GM21423 (cell line): ENCODE data around the gene CDCP1.
A peak's percentile ranks its signal among the peaks of the same experiment; 100 is the strongest.

Experiments used
- ATAC-seq: cut with Tn5 transposase; IDR thresholded peaks from one replicate; pipeline ENCODE4 v1.9.1; 2021; ENCODE audit warnings: mild to moderate bottlenecking, moderate library complexity; ENCODE audit not compliant: unreplicated experiment

CDCP1 gene

DNA sequence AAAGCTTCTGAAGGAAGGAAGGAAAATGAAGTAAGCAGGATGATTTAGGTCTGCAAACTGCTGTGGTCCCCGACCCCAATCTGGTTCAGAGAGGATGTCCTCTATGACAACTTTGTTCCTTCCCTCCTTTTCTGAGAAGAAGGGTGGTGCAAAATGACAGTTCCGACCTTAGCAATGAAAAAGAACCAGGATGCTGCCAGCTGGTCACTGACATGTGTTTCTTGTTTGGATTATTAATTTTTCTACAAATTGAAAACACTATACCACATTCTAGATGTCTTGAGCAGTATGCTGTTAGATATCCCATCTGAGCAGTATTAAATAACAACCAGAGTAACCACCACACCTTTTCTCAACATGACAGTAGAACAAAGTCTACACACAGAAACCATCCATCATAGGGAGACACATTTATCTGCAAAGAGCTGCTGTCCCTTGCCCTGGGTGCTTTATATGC is 27.5 kb downstream of the CDCP1 start:
- ATAC-seq: no peak

DNA sequence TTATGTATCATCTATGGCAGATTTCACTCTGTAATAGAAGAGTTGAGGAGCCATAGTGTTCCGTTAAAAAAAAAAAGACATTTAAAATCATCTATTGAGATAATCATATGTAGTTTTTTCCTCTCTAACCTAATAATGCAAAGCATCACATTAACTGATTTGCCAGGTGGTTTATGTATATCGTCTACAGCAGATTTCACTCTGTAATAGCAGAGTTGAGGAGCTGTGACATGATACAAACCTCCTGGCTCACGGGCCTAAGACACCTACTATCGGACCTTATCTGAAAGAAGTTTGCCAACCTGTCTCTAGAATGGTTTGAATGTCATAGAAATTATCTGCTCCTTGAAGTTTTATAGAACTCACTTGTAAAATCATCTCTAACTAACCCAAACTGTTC is 29.8 kb downstream of the CDCP1 start:
- no peak for ATAC-seq

DNA sequence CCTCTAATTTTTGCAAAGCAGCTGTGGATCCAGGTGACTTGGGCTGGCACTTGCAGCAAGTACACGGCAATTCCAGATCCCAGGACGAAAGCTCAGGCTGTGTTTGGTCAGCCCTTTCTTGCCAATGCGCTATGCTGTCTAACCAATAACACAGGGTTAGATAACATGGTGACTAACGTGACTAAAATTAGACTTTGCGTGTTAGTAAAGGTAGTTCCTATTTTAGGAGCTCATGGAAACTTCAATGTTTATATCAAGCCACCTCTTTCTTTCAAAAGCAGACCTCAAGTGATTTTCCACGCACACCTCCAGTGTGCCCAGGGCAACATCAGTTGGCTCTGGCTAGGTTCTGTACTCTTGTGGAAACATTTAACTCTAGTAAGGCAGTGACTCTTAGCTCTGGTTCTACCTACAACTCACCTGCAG is 32.5 kb downstream of the CDCP1 start:
- ATAC-seq: no peak

DNA sequence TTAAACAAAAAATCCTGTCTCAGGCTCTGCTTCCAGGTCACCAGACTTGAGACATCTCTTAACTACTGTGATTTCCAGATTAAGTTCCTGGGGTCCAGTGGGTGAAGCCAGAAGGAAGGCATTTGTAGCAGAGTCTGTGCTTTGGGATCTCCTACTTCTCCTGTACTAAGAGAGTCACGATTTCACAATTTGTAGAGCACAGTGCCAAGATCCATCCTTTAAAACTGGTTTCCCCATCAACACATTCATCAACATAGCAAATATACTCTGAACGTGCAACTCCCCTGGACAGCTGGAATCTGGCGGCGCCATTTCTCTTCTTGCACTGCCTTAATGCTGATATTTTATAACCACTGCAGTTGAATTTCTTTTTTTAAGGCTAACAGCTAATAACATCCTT is 33.2 kb downstream of the CDCP1 start:
- ATAC-seq: no peak

DNA sequence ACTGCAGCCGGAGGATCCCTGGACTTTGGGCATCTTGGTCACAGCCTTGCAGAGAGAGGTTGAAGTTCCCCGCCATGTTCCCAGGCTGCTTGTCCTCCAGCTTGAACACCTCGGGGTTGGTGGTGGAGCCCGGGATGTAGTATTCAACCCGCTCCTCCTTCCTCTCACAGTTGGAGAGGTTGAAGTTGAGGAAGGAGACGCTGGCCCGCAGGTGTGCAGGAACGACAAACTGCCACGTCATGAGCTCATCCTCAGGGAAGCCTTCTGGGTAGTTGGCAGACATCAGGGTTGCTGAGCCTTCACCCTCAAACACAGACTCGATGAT is 35.7 kb downstream of the CDCP1 start:
- ATAC-seq: no peak

DNA sequence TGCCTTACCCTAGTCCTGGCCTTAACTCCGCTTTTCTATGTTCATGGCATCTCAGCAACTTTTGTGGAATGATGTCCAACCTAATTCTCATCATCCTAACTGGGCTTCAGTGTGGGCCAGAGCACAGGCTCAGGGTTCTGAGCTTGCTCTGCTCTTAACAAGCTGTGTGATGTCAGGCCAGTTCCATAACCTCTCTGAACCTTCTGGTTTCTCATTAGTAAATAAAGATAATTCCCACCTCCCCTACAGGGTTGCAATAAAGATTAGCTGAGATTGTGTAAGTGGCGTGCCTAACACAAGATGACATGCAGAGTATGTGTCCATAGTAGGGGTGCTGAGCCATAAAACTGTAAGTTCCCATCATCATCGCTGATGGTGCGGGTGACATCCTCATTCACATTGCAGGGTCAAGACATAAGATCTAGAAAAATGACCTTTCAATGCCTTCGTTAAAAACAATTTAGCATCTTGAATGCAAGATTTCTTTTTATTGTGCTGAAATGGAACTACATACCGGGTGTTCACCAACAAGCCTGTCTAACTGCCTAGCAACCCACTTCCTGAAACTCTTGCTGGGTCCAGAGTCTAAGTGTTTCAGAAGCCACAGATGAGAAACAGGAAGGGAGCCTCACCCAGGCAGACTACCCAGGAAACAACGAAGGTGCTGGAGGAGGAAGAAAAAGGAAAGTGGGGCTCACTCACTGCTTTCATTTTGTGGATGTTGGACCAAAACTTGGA is 36.2 kb downstream of the CDCP1 start:
- peak; percentile 53 for ATAC-seq

DNA sequence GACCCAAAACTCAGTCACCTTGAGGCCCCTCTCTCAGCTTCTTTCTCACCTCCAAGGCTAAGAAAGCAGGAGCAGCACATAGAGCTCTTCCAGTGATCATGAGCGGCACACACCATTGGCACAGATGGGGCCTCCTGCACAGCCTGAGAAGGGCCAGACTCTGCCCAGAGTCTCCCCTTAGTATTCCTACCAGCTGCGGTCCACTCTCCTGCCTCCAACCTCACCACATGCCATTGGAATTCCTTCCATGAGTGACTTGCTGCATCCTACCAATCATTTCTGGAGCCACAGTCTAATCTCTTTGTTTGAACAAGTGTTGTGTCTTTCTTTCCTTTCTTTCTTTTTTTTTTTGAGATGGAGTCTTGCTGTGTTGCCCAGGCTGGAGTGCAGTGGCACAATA is 39.3 kb downstream of the CDCP1 start:
- no peak for ATAC-seq

DNA sequence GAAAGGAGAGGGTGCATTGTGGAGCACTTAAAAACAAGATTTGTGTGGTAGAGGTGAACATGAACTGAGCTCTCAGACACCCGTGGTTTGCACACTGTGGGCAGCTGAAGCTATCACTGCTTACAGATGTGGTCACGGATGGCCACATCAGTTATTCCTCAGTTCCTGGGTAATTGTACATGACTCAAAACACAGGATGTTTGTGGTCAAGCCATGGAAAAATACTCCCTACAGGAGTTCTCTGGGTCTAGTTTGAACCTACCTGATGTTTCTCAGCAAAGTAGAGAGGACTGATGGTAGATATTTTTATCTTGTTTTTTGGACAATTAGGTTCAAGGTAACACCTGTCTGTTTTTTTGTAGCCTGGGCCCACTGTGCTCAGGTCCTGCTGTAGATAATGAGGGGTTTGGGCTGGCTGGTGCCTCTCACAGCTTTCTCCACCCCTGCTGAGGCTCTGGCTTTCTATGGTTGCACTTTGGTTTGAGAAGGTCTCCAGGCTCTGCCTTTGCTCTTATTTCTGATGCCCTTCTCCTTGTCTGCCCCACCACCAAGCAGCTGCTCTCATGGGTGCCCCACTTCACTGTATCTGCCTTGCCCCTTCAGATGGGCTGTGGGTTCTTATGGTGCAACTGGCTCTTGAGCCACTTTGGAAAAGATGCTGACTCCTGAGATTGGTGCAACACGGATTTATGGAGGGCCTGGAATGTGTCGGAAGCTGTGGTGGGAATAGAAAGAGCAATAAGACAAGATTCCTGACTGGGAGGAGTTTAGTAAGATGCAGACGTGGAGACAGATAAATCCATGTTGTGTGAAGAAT is 40.1 kb downstream of the CDCP1 start:
- ATAC-seq: no peak

DNA sequence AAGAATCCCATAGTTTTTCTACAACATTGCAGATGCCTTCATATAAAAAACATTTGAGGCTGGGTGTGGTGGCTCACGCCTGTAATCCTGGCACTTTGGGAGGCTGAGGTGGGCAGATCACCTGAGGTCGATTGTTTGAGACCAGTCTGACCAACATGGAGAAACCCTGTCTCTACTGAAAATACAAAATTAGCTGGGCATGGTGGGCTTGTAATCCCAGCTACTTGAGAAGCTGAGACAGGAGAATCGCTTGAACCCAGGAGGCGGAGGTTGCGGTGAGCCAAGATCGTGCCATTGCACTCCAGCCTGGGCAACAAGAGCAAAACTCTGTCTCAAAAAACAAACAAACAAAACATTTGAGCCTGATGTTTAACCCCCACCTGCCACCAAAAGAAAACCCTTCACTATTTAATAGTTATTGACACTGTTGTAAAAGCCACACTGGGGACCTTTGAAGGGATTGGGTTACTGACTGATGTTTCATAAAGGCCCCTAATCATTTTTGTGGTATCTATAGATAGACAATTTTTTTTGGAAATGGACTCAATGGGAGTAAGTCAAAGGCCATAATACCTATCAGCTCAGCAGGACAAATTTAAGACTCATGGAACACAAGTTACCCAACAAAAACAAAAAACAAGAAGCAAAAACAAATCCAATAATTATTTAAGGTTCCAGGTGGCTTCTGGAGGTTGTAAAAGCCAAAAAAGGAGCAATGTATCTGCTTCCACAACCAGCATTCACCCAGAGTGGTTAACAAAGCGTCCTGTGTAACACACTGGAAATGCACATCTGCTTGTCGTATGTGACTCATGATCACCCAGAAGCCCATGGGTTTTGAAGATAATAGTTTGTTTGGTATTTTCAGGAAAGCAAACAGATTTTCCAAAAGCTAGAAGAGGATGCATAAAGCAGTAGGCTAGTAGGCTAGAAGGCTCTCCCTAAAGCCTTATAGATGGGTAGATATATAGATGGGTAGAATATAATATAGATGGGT is 41.2 kb downstream of the CDCP1 start:
- ATAC-seq: no peak

DNA sequence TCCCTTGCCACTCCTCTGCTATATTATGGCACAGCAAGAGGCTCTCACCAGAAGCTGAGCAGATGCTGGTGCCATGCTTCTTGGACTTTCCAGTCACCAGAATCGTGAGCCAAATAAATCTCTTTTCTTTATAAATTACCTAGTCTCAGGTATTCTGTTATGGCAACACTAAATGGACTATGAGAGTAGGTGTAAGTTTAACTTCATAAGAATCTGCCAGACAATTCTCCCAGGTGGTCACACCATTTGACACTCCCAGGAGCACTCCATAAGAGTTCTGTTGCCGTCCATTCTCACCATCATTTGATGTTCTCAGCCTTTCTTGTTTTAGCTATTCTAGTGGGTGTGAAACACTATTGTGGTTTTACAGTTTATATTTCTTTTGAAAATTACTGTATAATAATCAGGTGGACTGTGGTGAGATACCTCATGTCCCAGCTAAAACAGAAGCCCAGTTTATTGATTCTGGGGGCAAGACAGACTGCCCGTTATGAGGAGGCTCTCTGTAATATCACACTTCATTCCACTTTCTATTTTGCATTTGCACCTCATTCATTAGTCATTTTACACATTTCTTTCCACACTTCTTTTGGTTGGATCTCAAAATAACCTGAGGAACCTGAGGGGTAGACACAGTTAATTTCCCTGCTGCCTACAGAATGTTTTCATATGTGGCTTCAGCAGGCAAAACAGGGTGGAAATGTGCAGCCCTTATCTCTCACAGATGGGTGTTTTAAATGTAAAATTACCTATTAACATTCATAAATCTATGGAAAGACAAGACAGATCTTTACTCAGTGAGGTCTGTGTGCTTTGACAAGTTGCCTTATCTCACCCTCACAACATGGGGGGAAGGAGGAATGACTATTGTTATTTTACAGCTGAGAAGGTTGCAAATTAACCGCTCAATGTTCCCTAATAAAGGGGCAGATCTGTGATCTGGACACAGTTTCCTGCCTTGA is 42.1 kb downstream of the CDCP1 start:
- no peak for ATAC-seq

DNA sequence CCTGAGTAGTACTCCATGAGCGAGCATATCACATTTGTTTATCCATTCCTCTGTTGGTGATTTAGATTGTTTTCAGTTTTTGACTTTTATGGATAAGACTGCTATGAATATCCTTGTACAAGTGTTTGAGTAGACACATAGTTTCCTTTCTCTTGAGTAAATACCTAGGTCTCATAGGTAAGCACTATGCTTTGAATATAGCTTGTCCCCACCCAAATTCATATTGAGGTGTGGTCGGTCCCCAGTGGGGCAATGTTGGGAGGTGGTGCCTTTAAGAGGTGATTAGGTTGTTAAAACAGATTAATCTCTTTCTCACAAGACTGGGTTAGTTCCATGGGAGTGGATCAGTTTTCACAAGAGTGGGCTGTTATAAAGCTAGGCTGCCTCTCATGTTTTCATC is 42.8 kb downstream of the CDCP1 start:
- no peak for ATAC-seq

DNA sequence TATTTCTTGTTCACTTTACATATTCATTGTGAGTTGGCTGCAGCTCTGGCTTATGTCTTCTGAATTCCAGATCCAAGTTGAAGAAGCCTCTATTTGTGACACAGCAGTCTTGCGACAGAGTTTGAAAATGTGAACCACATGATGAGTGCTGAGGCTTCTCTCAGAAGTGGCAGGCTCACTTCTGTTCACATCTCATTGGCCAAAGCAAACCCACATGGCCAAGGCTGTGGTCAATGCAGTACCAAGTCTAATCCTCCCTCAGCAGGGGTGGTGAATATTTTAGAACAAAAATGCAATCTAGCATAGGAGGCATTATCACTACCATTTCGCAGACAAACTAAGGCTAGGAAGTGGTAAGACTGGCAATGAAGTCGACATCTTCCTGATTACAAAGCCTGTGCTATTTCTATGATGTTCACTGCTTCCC is 45.2 kb downstream of the CDCP1 start:
- ATAC-seq: no peak

DNA sequence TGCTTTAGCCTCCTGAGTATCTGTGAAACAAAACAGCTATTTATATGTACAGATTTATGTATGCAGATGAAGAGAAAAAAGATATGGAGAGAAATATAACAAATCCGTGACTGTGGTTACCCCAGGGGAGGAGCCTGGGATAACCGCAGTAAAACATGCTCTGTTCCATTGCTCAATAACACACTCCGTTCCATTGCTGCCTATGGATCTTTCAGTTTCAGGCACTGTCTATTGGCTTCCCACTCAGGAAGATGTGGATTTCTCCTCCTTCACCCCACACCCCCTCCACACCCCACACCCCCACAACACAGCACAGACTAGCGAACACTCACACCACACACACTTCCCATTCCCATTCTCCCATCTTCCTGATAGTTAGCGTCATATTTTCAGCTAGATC is 47.9 kb downstream of the CDCP1 start:
- no peak for ATAC-seq

DNA sequence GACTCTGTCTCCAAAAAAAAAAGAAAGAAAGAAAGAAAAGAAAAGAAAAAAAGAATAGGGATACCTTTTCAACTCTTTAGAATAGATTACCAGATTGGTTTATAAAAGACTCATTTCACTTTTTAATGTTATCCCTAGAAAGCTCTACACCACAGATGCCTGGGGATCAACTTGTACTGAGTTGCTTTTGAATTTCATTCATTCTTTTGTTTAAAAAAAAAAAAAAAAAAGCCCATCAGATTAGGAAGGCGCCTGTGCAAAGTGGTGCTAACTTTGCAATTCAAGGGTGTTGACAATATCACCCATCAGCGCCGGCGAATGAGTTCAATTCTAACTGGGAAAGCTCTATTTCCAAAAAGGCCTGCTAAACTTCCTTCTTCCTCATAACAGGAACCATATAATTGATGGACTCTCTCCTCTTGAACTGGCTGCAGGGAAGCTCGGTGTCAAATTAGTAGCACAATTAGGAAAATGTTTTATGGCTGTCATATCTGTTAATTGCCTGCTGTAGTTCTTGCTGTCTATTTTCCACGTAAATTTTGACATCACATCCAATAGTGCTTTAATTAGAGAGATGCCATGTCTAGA is 48.8 kb downstream of the CDCP1 start:
- ATAC-seq: no peak

DNA sequence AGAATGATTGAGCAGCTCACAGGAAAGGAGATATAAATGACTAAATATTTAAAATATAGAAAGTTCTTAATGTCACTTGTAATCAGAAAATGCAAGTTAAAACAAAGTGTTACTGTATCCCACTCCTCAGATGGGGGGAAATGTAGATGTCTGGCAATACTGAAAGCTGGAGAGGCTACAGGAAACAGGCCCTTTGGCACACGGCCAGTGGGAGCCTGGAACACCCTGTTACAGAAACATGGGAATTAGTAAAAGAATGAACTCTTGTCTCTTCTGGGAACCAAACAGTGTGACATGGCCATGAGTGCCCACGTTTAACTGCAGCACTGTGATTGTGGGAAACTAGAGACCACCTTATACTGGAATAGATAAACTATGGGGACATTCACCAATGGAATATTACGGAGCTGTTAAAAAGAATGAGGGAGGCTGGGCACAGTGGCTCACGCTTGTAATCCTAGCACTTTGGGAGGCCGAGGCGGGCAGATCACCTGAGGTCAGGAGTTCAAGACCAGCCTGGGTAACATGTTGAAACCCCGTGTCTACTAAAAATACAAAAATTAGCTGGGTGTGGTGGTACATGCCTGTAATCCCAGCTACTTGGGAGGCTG is 50.2 kb downstream of the CDCP1 start:
- ATAC-seq: no peak

DNA sequence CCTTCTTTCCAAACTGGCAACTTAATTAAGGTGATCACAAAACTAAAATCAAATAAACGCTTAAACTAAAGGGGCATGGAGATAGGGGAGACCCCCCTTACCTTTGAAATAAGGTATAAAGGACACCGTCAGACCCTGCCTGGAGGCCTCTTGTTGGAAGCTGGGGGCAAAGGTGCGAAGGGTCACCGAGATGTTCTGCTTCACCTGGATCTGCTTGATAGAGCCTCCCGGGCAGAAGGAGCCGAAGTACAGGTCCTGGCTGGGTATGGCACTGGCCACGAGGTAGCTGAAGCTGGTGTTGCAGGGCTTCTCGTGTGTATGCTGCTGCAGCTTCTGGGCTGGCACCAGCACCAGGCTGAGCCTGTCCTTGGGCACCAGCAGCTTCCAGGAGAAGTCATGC is 53.0 kb downstream of the CDCP1 start:
- no peak for ATAC-seq

DNA sequence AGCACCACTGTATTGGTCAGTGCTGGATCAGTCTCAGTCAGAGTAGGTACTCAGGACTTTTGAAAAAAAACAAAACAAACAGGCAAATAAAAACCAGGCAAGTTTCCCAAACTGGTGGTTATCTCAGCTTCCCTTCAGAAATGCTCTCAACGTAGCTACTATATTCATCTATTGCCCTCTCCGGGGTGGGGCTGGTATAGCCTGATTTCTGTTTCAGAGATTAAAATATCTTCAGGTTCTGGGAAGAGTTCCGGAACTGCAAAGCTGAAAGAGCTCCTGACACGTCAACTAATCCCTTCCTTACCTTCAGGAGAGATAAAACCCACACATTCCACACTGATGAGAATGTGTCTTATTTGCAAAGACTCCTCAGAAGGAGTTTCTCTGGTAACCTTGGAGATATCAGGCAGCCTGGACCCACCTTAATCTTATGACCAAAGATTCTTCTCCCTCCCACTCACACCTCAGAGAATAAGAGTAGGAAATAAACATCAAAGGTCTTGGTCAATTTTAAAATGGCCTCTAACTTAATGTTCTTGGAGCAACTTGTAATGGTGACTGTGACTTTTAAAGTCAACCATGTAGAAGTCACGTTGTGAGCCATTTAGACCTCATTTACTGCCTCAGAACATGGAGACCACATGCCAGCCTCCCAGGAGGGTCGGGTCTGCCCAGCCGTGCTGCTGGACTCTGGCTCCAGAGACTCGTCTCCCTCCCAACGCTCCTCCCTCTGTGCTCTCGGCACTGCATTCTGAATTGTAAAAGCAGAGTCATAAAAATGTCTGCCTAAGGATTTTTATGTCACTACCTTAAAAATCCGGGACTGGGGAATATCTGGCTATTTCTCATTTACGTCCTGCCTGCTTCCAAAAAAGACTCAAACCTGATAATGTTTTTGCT is 53.8 kb downstream of the CDCP1 start:
- ATAC-seq: no peak

DNA sequence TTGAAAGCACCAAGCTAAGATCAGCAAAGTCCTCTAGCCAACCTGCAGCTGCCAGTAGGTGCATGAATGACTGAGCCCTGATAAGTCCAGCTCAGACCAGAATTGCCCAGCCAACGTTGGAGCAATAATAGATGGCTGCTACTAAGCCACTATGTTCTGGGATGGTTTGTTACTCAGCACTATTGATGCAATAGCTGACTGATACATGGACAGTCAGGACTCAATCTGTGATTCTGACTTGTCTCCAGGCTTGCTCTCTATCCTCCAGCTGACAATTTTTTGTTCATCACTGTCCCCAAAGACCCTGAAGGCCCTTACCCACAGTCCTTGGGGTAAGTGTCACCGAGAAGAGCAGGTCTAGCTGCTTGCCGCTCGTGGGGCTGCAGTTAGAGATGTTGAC is 55.3 kb downstream of the CDCP1 start:
- ATAC-seq: no peak
